HAP-1 (cell line): ENCODE measurements around the gene FOSL2.

Source experiments
- DNase-seq, 2 experiments: peaks; one replicate each; pipeline ENCODE4 v3.0.0-alpha.2; 2016 to 2020; ENCODE audit warnings: low spot score in 2 of 2
- H3K27me3 ChIP-seq: fragments of 250-450 bp; sonication (Bioruptor Pico); 2 replicates; pipeline ENCODE4 v1.5.1; 2020; ENCODE audit warnings: low read depth, mild to moderate bottlenecking, moderate library complexity
- H3K36me3 ChIP-seq: fragments of 250-450 bp; sonication (Bioruptor Pico); replicated peaks from 2 replicates; pipeline ENCODE4 v1.5.1; 2020; ENCODE audit warnings: mild to moderate bottlenecking
- H3K4me1 ChIP-seq: fragments of 250-450 bp; sonication (Bioruptor Pico); 2 replicates; pipeline ENCODE4 v1.5.1; 2020; ENCODE audit warnings: mild to moderate bottlenecking
- H3K4me3 ChIP-seq: fragments of 250-450 bp; sonication (Bioruptor Pico); 2 replicates; pipeline ENCODE4 v1.5.1; 2020; ENCODE audit warnings: mild to moderate bottlenecking, moderate library complexity
- H3K9me3 ChIP-seq: fragments of 250-450 bp; sonication (Bioruptor Pico); 2 replicates; pipeline ENCODE4 v1.5.1; 2020; ENCODE audit warnings: mild to moderate bottlenecking, moderate library complexity
- in situ Hi-C: fragments of 300-500 bp; cut with MboI; formaldehyde crosslinking; loops from 3 replicates; pipeline ENCODE4 v1.14.3; 2020; ENCODE audit warnings: low sequenced_read_pairs, inconsistent platforms, mixed read lengths

The FOSL2 gene

GRCh38 chr2:28435814-28436351, 43.2 kb downstream of the FOSL2 start:
- H3K4me1 ChIP-seq: no peaks in the 10 kb centered on the region
- no peaks in the 10 kb centered on the region for H3K9me3 ChIP-seq
- in situ Hi-C loops: no loop called here
- H3K36me3 ChIP-seq: no peaks in the 10 kb centered on the region
- no peaks in the 10 kb centered on the region for H3K27me3 ChIP-seq
- no peak overlapping the region for H3K4me3 ChIP-seq
- DNase-seq: no peak

- Histone ChIP-seq H3K4me1 (no peaks in the 10 kb centered on the region), H3K9me3 (no peaks in the 10 kb centered on the region), H3K36me3 (no peaks in the 10 kb centered on the region), H3K27me3 (no peaks in the 10 kb centered on the region), H3K4me3 (no peak overlapping the region)
- in situ Hi-C loops: no loop called here
- no peak for DNase-seq
Measured at GRCh38 chr2:28436525-28437051, 43.9 kb downstream of the FOSL2 start.

GRCh38 chr2:28437149-28437835, 44.6 kb downstream of the FOSL2 start:
- H3K9me3 ChIP-seq: no peaks in the 10 kb centered on the region
- DNase-seq: no peak
- no peaks in the 10 kb centered on the region for H3K27me3 ChIP-seq
- in situ Hi-C loops: no loop called here
- no peak overlapping the region for H3K4me3 ChIP-seq
- H3K4me1 ChIP-seq: no peaks in the 10 kb centered on the region
- no peaks in the 10 kb centered on the region for H3K36me3 ChIP-seq

- Histone ChIP-seq H3K9me3 (no peaks in the 10 kb centered on the region; the same call in 1 of the 2 replicates), H3K27me3 (no peaks in the 10 kb centered on the region), H3K36me3 (no peaks in the 10 kb centered on the region), H3K4me3 (no peak overlapping the region), H3K4me1 (no peaks in the 10 kb centered on the region)
- in situ Hi-C loops: no loop called here
- DNase-seq: no peak
Measured at GRCh38 chr2:28437918-28438317, 45.3 kb downstream of the FOSL2 start.

GRCh38 chr2:28438532-28439063, 45.9 kb downstream of the FOSL2 start:
- no peaks in the 10 kb centered on the region; the same call in 1 of the 2 replicates for H3K9me3 ChIP-seq
- no peaks in the 10 kb centered on the region for H3K36me3 ChIP-seq
- DNase-seq: no peak
- in situ Hi-C loops: no loop called here
- H3K4me3 ChIP-seq: no peak overlapping the region
- no peaks in the 10 kb centered on the region for H3K27me3 ChIP-seq
- H3K4me1 ChIP-seq: no peaks in the 10 kb centered on the region

GRCh38 chr2:28439127-28439526, 46.5 kb downstream of the FOSL2 start:
- Histone ChIP-seq H3K4me1 (no peaks in the 10 kb centered on the region), H3K36me3 (no peaks in the 10 kb centered on the region), H3K9me3 (no peaks in the 10 kb centered on the region; the same call in 1 of the 2 replicates), H3K27me3 (no peaks in the 10 kb centered on the region), H3K4me3 (no peak overlapping the region)
- in situ Hi-C loops: no loop called here
- no peak for DNase-seq

GRCh38 chr2:28439763-28440162, 47.1 kb downstream of the FOSL2 start:
- no peak for DNase-seq
- in situ Hi-C loops: no loop called here

GRCh38 chr2:28442328-28442727, 49.7 kb downstream of the FOSL2 start:
- H3K9me3 ChIP-seq: no peaks in the 10 kb centered on the region; the same call in 1 of the 2 replicates
- no peak overlapping the region for H3K4me3 ChIP-seq
- no peaks in the 10 kb centered on the region for H3K27me3 ChIP-seq
- no peak for DNase-seq
- in situ Hi-C loops: no loop called here
- H3K36me3 ChIP-seq: no peaks in the 10 kb centered on the region
- H3K4me1 ChIP-seq: no peaks in the 10 kb centered on the region

More at GRCh38 chr2:28439763-28440162, 47.1 kb downstream of the FOSL2 start:
- no peaks in the 10 kb centered on the region for H3K36me3 ChIP-seq
- H3K4me3 ChIP-seq: no peak overlapping the region
- H3K27me3 ChIP-seq: no peaks in the 10 kb centered on the region
- H3K4me1 ChIP-seq: no peaks in the 10 kb centered on the region
- no peaks in the 10 kb centered on the region; the same call in 1 of the 2 replicates for H3K9me3 ChIP-seq

- no peaks in the 10 kb centered on the region for H3K27me3 ChIP-seq
- H3K36me3 ChIP-seq: no peaks in the 10 kb centered on the region
- no peaks in the 10 kb centered on the region; the same call in 1 of the 2 replicates for H3K9me3 ChIP-seq
- no peak overlapping the region for H3K4me3 ChIP-seq
- DNase-seq: no peak
- H3K4me1 ChIP-seq: no peaks in the 10 kb centered on the region
- in situ Hi-C loops: no loop called here
Measured at GRCh38 chr2:28444956-28445355, 52.3 kb downstream of the FOSL2 start.

GRCh38 chr2:28445448-28446258, 53.0 kb downstream of the FOSL2 start:
- Histone ChIP-seq H3K9me3 (no peaks in the 10 kb centered on the region; the same call in 1 of the 2 replicates), H3K4me3 (no peak overlapping the region), H3K4me1 (no peaks in the 10 kb centered on the region), H3K27me3 (no peaks in the 10 kb centered on the region), H3K36me3 (no peaks in the 10 kb centered on the region)
- no peak for DNase-seq
- in situ Hi-C loops: no loop called here

- H3K36me3 ChIP-seq: no peaks in the 10 kb centered on the region
- DNase-seq: no peak
- H3K4me1 ChIP-seq: no peaks in the 10 kb centered on the region
- H3K27me3 ChIP-seq: no peaks in the 10 kb centered on the region
- in situ Hi-C loops: no loop called here
- no peak overlapping the region for H3K4me3 ChIP-seq
- H3K9me3 ChIP-seq: no peaks in the 10 kb centered on the region; the same call in 1 of the 2 replicates
Measured at GRCh38 chr2:28446531-28446930, 53.9 kb downstream of the FOSL2 start.

- Histone ChIP-seq H3K27me3 (no peaks in the 10 kb centered on the region), H3K9me3 (no peaks in the 10 kb centered on the region; the same call in 1 of the 2 replicates), H3K4me1 (no peaks in the 10 kb centered on the region), H3K36me3 (no peaks in the 10 kb centered on the region), H3K4me3 (no peak overlapping the region)
- in situ Hi-C loops: no loop called here
- no peak for DNase-seq
Measured at GRCh38 chr2:28447086-28447485, 54.4 kb downstream of the FOSL2 start.

- Histone ChIP-seq H3K9me3 (no peaks in the 10 kb centered on the region), H3K27me3 (no peaks in the 10 kb centered on the region), H3K36me3 (no peaks in the 10 kb centered on the region), H3K4me3 (no peak overlapping the region), H3K4me1 (no peaks in the 10 kb centered on the region)
- no peak for DNase-seq
- in situ Hi-C loops: no loop called here
Measured at GRCh38 chr2:28447943-28448792, 55.5 kb downstream of the FOSL2 start.
